Smooth muscle cell of the brain vasculature (primary cell): ENCODE results near the gene OAS3.
"Not testable (repeated sequence)": the region's sequence is repeated elsewhere in the genome, so short reads cannot be mapped to it uniquely, and the experiment has no call there.

ENCODE experiments used
- DNase-seq: peaks from one replicate; pipeline ENCODE4 v3.0.0-alpha.2; 2012; ENCODE audit warnings: low read depth, low spot score

Gene OAS3

DNA sequence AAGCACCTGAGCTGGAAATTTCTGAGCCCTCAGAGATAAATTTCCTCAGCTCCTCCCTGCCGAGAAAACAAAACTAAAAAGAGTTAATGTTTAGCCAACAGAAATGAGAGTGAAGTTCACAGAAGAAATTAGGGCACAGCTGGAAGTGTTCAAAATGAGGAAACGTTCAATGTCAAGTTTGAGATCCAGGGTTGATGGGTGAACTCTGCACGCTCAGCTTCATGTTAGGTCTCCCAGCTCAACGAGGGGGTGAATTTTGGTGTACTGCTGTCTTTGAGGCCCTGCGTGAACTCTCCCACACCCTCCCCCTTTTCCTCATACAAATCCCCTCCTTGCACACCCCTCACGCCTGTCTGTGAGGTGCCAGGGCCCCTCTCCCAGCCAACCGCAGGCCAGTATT, 13.3 kb upstream of the OAS3 start:
- DNase-seq: no peak

DNA sequence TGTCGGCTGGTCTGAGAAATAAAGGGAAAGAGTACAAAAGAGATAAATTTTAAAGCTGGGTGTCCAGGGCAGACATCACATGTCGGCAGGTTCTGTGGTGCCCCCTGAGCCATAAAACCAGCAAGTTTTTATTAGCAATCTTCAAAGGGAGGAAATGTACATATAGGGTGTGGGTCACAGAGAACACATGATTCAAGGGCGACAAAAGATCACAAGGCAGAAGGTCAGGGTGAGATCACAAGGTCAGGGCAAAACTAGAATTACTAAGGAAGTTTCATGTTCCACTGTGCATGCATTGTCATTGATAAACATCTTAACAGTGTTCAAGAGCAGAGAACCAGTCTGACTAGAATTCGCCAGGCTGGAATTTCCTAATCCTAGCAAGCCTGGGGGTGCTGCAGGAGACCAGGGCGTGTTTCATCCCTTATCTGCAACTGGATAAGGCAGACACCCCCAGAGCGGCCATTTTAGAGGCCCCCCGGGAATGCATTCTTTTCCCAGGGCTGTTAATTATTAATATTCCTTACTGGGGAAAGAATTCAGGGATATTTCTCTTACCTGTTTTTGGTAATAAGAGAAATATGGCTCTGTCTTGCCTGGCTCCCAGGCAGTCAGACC, 11.7 kb upstream of the OAS3 start:
- not testable (repeated sequence) for DNase-seq

DNA sequence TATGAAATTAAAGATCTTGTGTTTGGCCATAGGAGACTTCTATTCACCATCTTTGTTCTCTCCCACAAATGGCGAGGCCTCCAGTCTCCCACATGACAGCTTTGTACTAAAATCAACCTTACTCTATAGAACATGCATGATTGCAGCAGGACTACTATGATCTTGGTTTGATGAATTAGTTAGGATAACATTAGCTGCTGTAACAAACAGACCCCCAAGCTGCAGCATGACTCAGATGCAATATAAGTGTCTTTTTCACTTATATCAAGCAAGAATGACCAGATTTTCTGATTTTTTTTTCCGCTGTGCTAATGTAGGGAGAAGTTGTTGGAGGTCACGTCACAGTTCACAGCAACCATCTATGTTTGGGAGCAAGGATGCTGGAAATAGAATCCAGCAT, 10.8 kb upstream of the OAS3 start:
- DNase-seq: no peak

DNA sequence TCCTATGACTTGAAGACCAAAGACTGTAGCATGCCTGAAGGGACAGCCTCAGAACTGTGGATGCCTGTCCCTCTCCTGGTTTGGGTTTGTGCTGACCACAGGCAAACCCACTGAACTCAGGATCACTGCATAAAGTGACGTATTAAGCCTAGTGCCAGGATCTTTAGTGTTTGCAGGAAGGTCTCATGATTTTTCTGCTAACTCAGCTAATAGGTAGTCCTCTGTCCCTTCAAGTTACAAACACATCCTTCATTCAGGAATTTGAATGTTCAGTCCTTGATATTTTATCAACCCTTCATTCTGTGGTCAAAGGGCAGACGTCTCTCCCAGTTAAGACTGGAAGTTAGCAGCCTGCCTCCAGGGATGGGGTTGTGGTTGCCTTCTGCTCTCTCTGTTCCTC, 10.3 kb upstream of the OAS3 start:
- DNase-seq: no peak

DNA sequence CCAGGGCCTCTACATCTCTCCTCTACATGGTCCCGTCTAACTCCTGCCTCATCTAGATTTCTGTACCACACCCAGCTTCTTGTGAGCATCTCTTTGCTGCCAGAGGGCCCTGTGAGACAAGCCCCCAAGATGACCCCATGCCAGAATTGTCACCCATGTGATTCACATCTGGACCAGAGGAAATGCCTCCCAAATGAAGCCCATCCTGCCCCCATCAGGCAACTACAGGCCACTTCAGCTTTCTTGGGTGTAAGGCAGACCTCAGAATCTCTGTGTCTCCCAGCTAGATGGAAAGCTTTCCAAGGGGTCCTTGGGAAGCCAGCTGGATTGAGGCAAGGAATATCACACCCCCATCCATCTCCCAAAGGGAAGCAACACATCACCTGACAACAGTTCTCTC, 9.3 kb upstream of the OAS3 start:
- no peak for DNase-seq

DNA sequence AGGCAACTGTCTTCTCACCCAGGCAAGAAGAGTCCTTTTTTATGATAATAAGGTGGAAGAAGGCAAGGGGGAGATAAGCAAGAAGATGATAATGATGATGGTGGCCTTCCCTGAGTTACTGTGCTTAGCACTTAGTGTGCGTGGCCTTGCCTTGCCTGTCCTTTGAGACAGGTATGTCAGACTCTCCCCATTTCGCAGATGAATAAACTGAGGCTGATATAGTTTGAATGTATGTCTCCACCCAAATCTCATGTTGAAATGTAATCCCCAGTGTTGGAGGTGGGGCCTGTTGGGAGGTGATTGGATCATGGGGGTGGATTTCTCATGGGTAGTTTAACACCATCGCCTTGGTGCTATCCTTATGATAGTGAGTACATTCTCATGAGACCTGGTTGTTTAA, 8.6 kb upstream of the OAS3 start:
- DNase-seq: no peak

DNA sequence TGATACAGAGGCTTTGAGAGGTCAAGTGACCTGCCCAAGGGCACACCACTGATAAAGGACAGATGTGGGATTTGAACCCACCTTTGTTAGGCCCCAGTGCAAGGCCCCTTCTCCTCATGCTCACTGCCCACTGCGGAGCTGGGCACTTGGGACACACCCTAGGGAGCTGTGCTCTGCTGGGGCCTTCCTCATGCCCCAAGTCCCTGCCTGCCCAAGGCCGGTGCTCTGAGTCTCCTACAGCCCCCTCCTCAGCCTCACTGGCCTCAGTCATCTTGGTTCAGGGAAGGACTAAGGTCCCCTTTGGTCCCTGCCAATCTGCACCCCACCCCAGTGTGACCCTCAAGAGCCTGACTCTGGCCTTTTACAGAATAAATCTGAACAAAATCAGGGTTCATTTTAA, 7.9 kb upstream of the OAS3 start:
- DNase-seq: no peak

DNA sequence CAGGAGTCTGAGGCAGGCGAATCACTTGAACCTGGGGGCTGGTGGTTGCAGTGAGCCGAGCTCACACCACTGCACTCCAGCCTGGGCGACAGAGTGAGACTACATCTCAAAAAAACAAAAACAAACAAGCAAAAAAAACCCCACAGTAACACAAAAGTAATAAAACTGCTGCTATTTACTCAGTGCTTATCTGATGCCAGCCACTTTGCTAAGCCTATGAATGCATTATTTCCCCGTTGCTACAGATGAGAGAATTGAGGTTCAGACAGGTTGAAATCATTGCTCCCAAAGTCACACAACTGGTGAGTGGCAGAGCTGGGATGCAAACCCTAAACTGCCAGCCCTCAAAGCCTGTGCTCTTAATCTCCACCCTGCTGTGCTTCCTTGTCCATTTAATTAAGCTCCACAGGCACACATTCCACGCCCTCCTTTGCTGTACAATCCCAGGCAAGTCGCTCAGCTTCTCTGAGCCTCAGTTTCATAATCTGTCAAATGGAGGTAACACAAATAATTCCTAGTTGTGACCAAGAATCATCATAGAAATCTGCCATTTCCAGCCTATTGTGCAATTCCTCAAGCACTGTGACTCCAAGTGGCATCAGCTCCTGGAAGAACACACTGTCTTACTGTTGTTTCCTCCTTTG, 5.7 kb upstream of the OAS3 start:
- no peak for DNase-seq

DNA sequence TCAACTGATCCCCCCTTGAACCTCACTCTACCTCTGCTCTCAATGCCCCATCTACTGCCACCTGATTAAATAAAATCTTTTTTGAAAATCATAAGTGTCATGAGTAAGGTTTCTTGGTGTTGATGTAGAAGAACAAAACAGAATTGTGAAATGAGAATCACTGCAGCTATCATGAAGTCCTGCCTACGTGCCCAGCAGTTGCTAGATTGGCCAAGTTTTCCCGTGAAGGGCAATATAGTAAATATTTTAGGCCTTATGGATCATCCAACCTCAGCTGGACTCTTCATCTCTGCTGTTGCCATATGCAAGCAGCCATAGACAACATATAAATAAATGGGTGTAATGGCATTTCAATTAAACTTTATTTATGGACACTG, 5.2 kb upstream of the OAS3 start:
- no peak for DNase-seq

DNA sequence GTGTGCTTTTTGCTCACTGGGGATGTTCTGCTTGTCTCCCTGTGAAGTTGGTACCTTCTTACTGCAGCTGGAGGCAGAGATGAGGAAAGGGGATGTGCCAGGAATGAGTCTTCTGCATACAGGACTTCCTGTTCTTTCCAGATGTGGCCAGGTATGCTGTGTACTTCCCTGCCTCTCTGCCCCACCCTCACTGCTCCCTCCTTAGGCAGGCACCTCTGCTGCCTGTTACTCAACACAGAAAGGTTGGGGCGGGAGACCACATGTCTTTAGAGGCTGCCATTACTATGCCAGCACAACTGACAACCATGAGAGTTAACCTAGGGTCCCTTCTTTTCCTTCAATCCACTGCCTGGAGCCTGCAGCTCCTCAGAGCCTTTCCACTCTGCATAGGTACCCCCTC, 2.0 kb upstream of the OAS3 start:
- no peak for DNase-seq

DNA sequence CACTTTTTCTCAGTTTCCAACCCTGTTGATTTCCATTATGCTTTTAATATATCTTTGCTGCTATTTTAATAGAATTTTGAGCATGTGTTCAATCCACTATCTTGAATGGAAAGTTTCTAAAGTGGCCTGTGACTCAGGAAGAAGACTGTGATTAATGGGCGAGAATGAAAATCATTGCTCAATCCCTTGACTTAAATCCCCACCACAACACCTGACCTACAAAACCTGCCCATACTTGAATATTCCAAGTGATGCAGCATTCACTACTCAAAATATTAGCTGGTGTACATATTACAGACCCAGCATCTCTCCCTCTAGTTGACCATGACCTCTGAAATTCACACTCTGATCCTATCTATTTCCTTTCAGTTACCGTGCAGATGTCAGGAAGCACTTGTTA, 1.3 kb upstream of the OAS3 start:
- no peak for DNase-seq

DNA sequence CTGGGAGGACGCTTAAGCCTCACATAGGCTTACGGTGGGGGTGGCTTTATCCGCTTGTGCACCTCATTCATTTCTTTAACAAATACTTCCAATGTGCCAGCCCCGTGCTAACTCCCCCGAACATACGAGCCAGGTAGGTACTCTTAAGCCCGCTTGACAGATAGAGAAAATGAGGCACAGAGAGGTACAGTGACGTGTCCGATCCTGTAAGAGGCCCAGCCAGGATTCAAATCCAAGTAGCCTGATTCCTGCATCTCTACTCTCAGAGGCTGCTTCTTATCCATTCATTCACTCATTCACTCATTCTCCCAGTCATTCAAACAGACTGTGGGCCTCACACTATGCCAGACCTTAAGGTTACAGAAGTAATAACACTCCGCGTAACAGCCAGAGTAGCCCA, 477 bp downstream of the OAS3 start:
- no peak for DNase-seq

DNA sequence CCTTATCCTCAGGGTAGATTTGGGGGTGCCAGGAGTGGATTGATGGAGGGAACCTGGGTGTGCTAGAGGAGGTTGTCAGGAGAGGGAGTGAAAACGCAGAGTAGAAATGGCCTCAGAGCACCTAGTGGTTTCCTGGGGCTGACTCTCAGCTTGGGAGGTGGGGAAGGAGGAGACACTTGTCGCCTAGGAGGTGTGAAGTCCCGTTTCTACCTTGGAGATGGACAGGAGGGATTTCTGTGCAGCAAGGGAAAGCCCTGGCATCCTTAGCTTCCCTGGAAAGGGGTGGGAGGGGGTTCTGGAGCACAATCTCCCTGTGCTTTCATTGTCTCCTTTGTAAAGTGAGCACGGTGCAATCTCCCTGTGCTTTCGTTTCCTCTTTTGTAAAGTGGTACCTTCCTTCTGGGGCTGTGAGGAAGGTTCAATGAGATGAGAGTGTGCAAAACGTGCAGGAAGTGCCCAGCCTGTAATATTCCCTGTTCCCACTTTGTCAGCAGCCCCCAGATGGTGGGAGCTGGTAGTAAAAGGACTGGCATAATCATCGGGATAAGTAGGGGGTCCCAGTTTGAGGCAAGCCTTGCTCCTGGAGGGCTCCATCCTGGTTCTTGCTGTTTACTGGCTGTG, 1.6 kb downstream of the OAS3 start:
- no peak for DNase-seq

DNA sequence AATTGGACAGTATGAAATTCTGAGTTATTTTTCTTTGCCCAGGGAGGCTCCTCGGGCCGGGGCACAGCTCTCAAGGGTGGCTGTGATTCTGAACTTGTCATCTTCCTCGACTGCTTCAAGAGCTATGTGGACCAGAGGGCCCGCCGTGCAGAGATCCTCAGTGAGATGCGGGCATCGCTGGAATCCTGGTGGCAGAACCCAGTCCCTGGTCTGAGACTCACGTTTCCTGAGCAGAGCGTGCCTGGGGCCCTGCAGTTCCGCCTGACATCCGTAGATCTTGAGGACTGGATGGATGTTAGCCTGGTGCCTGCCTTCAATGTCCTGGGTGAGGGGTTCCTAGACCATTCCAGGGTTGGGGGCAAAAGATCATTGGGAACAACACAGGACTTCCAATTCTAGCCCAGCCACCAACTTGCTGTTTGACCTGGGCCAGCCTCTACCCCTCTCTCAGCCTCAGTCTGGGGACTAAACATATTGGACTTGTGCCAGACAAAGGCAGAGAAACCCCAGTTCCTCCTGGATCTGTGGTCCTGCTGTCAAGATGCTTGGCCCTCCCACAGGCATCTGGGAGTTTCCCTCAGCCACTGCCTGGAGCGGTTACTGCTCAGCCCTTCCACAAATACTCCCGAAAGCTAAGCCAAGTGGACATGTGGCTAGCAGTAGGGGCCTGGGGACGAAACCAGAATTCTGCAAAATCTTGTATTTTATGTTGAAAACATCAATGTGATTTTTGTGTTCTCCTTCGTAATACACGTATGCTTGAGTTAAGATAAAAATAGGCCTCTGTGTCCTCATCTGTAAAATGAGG, 3.5 kb downstream of the OAS3 start:
- no peak for DNase-seq

DNA sequence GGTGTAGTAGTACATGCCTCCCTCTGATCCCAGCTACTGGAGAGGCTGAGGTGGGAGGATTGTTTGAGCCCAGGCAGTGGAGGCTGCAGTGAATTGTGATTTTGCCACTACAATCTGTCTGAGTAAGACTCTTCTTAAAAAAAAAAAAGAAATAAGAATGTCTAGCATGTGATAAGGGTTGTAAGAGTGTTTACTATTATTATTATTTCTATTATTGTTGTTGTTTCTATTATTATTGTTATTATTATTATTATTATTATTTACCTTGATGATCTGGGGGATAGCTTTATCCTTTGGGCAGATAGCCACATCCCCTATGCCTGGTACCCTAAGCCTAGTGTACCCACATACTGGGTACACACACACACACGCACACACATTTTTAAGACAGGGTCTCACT, 4.3 kb downstream of the OAS3 start:
- DNase-seq: no peak

DNA sequence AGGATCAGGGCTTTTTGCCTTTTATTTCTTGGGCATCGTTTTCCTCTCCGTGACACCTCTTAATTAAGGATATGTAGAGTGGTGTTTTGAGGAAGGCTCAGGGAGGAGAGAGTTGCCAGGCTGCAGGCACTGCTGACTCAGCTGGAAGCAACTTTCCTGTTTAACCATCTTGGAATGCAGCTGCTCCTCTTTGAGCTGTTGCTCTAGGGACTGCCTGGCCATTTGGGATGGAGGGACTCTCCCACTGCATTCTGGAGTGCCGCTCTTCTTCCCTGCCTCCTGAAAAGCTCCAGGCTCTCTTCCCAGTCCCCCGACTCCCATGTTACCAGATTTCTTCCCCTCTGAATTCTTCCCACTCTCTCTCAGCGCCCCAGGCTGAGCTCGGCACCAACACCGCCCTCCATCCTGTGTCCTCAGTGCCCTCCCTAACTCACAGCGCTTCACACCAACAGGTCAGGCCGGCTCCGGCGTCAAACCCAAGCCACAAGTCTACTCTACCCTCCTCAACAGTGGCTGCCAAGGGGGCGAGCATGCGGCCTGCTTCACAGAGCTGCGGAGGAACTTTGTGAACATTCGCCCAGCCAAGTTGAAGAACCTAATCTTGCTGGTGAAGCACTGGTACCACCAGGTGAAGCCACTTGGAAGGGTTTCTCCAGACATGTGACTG, 5.9 kb downstream of the OAS3 start:
- DNase-seq: no peak

DNA sequence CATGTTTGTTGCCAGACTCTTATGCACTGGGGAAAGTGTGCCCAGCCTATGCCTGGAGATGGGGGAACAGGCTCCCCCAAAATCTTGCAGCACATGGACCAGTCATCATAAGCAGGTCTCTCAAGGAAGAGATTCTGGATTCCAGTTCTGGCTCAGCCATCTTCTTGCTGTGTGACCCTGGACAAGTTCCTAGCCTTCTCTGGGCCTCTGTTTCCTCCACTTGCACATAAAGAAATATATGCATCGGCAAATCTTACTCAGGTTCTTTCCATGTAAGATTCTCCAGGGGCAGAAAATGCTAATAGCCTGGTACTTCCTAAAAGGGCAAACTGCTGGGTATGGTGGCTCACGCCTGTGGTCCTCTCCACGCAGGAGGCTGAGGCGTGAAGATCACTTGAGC, 7.2 kb downstream of the OAS3 start:
- no peak for DNase-seq

DNA sequence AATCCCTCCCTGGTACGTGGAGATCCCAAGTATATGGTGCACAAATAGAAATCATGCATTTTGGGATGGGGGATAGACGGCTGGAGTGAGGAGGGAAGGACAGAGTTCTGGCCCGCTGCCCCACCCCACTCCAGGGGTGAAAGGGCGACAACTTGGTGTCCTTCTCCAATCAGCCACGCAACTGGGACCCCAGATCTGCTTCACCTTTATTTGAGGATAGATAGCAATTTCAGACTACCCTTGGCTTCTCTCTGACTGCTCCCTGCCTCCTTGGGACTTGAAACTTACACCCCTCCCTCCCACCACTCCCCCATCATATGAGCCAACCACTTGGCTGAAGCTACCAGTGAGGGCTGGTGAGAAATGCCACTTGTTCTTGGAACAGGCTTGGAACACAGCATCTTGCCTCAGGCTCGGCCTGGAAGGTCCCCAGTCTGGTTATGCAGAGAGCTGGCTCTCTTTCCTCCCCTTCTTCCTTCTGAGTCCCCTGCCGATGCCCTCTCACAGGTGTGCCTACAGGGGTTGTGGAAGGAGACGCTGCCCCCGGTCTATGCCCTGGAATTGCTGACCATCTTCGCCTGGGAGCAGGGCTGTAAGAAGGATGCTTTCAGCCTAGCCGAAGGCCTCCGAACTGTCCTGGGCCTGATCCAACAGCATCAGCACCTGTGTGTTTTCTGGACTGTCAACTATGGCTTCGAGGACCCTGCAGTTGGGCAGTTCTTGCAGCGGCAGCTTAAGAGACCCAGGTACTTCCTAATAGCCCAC, 8.1 kb downstream of the OAS3 start:
- DNase-seq: no peak

DNA sequence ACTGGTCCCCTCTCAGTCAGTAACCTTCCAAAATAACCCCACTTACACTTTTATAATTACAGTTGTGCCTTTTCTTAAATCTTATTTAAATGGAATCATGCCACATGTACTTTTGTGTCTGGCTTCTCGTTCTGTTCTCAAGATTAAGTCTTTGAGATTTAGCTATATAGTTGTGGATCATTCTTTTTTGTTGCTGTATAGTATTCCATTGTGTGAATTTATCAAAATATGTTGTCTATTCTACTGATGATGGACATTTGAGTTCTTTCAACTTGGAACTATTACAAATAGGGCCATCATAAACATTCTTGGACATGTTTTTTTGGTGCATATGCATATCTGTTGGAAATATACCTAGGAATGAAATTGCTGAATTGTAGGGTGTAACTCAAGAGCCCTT, 9.0 kb downstream of the OAS3 start:
- no peak for DNase-seq

DNA sequence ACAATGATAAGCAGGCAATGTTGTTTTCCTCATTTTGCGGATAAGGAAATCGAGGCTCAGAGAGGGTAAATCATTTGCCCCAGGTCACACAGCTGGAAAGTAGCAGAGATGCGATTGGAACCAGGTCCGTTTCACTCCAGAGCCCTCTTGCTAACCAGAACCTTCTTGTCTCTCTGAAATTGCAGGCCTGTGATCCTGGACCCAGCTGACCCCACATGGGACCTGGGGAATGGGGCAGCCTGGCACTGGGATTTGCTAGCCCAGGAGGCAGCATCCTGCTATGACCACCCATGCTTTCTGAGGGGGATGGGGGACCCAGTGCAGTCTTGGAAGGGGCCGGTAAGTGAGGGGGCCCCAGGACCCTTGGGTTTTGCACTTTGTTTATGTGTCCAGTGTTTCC, 9.5 kb downstream of the OAS3 start:
- no peak for DNase-seq

DNA sequence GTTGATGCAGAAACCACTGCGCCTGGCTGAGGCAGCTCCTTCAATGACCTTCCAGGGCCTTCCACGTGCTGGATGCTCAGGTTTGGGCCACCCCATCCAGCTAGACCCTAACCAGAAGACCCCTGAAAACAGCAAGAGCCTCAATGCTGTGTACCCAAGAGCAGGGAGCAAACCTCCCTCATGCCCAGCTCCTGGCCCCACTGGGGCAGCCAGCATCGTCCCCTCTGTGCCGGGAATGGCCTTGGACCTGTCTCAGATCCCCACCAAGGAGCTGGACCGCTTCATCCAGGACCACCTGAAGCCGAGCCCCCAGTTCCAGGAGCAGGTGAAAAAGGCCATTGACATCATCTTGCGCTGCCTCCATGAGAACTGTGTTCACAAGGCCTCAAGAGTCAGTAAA, 10.5 kb downstream of the OAS3 start:
- DNase-seq: no peak

DNA sequence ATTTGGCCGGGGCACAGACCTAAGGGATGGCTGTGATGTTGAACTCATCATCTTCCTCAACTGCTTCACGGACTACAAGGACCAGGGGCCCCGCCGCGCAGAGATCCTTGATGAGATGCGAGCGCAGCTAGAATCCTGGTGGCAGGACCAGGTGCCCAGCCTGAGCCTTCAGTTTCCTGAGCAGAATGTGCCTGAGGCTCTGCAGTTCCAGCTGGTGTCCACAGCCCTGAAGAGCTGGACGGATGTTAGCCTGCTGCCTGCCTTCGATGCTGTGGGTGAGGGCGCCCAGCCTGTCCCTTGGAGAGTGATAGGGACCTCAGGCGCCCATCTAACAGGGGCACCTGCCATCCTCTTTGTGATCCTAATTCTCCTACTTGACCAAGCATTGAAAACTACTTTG, 12.4 kb downstream of the OAS3 start:
- DNase-seq: no peak
